Right kidney (tissue), 1 donor: ENCODE measurements around the gene NPDC1.
"Not testable (repeated sequence)": the region's sequence is repeated elsewhere in the genome, so short reads cannot be mapped to it uniquely, and the experiment has no call there.

ENCODE experiments used
- DNase-seq: peaks from one replicate; pipeline ENCODE4 v3.0.0-alpha.2; 2016

The NPDC1 gene

DNA sequence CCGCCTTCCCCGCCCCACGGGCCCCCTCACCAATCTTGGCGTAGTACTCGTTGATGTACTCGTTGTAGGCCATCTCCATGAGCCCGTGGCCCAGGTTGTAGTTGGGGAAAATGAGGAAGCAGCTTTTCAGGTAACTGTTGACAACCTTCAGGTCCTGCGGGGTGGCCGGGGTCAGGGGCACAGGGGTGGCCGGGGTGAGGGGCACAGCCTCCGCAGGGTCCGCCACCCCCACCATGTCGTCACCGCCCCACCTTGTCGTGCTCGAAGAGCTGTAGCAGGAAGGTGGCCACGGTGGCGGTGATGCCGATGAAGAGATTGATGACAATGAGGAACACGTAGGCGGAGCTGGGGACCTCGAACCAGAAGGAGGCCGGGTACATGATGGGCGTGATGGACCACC is 34.8 kb downstream of the NPDC1 start:
- no peak for DNase-seq

DNA sequence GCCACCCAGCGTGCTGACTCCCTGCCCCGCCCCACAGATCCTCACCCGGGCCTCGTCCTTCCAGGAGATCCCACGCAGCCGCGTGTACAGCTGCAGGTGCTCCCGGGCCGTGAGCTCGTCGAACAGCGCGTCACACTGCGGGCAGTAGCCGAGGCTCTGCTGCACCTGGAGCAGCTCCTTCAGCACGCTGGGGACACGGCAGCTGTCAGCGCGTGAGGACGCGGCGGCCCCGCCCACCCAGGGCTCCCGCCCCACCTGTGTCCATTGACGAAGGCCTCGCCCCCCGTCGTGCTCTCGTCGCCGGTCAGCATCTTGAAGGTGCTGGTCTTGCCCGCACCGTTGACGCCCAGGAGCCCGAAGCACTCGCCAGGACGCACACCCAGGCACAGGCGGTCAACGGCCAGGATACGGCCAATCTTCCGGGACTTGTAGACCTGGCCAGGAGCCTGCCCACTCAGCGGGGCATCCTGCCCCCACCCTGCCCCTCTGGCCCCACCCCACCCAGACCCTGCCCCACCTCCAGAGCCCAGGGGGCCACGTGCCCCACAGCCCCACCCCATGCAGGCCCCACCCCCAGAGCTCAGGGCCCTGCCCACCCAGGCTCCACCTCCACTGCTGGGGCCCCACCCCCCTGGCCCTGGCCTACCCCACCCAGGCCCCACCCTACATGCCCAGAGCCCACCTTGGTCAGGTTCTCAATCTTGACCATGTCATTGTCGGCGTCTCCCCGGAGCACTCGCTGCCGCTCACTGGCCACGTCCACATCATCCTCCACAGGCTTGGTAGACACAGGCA is 35.8 kb downstream of the NPDC1 start:
- no peak for DNase-seq

DNA sequence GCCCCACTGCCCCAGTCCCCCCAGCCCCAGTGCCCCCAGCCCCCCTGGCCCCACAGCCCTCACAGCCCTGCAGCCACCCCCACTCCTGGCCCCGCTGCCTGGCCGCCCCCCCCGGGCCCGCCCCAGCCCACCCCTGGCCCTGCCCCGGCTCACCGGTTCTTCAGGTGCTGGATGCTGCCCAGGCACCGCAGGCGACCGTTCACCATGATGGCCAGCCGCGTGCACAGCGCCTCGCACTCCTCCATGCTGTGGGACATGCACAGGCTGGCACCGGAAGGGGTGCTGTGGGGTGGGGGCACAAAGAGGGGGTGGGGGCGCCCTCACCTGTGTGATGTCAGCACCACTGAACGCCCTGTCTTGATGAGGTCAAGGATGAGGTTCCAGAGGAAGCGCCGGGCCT is 36.8 kb downstream of the NPDC1 start:
- no peak for DNase-seq

DNA sequence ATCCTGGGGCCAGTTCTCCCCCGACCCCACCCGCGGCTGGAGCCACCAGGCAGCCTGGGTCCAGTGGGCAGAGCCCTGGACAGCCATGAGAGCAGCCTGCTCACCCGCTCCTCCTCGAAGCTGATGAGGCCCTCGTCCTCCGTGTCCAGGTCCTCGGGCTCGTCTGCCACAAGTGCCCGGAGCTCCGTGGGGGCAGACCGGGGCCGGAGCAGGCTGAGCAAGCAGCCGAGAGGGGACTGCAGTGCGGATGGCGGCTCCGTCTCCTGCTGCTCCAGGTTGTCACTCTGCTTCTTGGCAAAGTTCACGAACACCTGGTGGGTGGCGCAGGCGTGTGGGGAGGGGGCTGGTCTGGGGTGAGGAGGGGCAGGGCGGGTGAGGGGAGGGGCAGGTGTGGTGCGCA is 37.7 kb downstream of the NPDC1 start:
- no peak for DNase-seq

DNA sequence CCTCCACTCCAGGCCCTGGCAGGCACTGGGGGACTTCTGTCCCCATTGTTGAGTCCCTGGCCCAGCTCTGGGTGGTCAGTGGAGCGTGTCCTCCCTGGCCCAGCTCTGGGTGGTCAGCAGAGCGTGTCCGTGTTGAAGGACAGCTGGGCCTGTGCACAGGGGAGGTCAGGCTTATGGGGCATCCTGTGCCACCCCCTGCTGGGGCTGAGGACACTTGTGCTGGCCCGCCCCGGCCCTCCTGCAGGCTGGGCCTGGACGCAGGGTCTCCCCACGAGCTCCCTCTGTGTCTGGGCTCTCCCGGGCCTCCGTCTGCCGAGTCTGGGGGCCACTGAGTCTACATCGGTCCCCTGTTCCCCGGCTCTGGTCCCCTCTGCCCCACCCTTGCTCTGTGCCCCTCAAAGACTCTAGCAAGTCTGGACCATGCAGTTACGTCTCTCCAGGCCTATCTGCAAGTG is 38.1 kb downstream of the NPDC1 start:
- no peak for DNase-seq

DNA sequence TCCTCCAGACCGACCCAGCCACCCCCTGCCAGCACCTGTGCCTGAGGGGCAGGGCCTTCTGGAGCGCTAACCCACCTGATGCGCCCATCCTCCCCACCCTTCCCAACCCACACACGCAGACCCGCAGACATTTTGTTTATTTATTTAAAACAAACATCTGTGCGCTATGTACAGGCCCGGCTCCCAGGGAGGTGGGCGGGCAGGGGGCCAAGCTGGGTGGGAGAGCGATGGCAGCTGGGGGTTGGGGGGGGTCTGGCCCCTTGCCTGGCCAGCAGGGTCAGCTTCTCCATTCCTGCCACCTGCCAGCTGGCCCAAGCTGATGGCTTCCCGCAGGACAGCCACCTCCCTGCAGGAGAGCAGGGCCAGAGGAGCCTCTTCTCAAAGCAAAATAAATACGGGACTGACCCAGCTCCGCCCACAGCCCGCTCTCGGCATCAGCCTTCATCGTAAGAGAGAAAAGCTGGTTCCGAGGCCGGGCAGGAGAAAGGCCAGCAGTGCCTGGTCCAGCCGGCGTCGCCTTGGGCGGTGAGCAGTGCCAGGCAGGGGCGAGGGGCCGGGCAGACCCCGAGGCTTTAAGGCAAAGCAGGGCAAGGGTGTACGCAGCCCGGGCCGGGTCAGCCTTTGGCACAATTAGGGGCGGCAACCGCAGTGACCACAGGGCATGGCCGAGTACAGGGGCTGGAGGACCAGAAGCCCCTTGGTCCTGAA is 38.7 kb downstream of the NPDC1 start:
- DNase-seq: no peak

DNA sequence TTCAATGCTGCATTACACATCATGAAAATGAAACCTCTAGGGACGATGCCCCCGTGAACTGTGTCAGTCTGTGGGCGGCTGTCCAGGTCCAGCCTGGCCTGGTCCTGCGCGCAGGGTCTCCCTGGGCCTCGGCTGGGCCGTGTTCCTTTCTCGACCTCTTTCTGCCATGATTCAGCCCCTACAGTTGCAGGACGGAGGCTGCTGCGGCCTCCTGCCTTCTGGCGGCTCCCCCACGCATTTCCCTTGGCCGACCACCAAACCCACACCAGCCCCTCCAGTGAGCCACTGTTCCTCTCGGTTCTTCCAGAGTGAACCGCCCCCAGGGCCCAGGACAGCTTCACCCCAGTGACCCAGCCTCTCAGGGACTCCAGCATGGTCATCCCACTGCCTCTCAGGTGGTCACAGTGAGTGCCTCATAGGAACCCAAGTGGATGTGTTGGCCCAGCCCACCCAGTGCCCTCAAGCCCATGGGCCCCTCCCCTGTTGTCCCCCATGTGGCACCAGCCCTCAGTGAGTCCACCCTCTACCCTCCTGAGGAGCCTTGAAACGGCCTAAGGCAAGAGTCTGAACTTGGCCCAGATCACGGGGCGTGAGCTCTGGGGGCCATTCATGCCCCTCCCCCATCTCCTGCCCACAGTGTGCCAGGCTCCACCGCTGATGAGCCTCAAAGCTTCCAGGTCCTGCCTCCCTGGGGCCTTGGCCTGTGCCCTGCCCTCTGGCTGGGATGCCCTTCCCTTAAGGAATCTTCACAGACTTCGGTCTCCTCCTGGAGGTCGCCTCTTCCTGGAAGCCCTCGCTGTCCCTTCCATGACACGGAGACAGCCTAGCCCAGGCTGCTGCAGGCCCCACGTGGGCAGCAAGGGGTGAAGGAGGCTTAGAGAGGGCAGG is 39.6 kb downstream of the NPDC1 start:
- DNase-seq: no peak

DNA sequence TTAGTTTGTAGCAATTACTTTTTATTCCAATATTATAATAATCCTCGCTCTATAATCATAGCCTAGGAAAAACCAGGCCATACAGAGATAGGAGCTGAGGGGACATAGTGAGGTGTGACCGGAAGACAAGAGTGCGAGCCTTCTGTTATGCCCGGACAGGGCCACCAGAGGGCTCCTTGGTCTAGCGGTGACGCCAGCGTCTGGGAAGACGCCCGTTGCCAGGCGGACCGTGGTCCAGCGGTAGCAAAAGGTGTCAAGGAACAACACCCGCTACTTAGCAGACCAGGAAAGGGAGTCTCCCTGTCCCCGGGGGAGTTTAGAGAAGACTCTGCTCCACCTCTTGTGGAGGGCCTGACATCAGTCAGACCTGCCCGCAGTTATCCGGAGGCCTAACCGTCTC is 41.7 kb downstream of the NPDC1 start:
- not testable (repeated sequence) for DNase-seq

DNA sequence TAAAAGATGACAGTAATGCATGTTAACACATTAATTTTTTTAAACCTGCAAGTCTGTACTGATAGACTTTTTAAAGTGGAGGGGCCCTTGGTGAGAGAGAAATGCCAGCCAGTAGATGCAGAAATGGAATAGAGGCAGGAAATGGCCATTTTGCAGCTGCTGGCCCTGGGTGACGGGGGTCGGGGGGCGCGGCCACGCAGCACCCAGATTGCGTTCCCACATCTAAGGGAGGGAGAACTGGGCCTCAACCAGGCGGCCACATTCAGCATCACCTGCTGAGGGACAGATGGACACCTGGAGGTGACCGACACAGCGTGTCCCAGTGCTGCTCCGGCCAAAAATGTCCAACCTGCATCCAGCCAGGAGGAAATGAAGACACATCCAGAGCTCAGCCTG is 43.3 kb downstream of the NPDC1 start:
- DNase-seq: no peak

DNA sequence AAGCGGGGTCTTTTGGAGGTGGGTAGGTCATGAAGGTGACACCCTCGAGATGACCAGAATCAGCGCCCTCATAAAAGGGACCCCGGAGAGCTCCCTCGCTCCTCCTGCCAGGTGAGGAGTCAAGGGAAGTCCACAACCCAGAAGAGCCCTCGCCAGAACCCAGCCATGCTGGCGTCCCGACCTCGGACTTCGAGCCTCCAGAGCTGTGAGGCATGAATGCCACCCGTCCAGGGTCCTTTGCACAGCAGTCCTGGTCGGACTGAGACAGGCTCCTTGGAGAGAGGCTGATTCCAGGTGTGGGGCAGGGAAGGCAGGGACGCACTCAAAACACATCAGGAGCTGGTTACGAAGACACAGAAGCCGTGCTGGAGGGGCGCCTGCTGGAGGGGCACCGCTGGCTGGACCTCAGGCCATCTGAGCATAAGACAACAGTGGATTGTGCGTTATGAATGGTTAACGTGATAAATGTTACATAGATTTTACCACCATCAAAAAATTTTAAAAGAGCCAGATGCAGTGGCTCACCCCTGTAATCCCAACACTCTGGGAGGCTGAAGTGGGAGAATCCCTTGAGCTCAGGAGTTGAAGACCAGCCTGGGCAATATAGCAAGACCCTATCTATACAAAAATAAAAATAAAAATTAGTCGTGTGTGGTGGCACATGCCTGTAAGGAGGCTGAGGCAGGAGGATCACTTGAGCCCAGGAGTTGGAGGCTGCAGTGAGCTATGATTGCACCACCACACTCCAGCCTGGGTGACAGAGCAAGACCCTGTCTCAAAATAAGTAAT is 43.9 kb downstream of the NPDC1 start:
- DNase-seq: no peak

DNA sequence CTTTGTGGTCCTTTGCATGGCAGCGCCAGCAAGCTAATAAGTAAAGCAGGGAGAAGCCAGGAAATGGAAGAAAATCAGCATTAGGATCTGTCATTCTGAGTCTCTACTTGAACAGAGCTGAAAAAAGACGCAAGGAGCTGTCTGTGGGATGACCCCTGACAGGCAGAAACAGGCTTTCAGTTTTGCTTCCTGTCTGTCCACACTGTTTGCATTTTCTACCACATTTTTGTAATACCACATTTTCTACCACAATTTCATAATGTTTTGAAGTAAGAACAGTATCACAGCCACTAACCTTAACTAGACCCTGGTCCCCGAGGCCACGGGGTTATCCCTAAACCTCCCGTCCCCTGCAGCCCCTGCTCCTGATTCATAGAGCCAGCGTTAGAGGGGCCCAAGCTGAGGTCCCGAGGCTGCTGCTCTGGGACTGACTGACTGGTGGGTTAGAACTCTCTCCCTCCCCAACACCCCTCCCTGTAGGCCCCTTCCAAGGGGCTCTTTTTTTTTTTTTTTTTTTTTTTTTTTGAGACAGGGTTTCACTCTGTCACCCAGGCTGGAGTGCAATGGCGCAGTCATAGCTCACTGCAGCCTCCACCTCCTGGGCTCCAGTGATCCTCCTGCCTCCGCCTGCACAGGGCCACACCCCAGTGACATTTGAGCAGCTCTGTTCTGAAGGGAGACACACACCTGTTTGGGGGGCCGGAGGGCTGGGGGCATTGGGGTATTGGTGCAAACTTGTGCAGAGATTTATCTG is 45.6 kb downstream of the NPDC1 start:
- DNase-seq: no peak

DNA sequence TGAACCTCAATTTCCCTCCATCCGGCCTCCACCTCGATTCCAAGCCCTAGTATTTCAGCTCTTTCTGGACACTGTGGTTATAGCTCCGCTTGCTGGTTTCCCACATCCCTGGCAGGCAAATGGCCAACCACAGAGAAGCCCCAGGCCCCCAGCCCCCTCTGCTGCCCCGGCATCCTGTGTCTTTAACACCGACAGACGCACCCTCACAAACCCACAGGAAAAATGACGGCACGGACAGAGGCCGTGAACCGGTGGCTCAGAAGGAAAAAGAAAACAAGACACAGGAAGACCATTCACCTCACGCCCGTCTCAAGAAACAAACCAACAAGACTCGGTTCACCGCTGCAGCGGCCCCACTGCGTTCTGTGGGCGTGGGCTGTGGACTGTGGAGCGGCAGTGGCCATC is 48.1 kb downstream of the NPDC1 start:
- DNase-seq: no peak

DNA sequence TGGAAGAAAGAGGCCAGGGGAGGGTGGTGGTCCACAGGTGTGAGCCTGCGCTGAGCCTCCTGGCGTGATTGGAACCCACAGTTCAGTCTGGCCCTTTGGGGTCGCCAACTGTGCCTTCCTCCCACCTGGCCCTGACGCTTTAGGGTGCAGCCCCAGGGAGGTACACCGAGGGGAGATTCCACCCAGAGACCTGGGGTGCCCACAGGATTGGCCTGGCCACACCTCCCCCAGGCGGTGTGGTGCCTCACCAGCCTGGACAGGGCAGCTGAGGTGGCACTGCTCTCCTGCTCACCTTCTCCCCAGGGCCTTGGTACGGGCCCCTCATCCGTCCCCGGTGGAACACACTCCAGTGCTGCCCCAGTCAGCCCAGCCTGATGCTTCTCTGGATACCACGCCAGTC is 48.6 kb downstream of the NPDC1 start:
- no peak for DNase-seq

DNA sequence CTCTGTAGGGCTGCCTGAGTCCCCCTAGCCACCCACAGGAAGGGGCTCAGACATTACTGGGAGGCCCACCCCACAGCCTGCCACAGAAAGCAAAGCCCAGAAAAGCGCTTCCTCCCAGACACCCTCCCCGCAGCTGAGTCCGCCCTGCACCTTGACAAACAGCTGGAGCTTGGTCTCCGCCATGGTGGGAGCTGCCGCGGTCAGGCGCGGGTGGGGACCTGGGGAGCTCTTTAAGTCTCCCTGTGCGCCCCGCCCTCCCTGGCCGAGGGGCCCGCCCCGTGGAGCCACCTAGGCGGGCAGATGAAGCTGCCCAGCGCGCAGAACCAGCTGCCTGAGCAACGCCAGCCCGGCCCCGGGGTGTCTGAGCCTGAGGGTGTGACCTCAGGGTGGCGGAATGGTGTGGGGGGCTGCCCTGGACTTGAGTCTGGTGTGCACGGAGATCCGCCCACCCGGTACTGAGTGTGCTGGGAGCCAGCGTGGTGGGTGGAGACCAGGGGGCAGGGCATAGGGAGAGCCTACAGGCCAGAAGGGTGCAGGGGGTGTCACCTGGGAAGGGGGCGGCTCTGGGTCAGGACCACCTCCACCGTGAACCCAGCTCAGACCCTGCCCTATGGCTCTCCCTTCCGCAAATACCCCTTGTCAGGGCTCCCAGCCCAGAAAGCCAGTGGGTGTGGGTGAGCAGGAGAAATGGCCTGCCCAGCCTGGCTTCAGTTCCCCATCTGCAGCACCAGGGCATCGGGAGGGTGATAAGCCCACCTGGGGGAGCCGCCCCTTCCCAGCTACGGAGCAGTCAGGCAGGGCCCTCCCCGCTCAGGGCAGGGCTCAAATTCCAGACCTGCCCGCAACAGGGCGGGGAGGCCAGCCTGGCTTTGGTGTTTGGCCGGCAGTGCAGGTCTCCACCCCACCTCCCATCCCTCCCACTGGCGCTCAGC is 49.4 kb downstream of the NPDC1 start, which contains the start of gene CLIC3:
Gene CLIC3, minus strand, starts transcription at position 208 of the 932 bp plus-strand sequence. Its CDS starts 25 bp downstream, at position 183.
- DNase-seq: no peak

DNA sequence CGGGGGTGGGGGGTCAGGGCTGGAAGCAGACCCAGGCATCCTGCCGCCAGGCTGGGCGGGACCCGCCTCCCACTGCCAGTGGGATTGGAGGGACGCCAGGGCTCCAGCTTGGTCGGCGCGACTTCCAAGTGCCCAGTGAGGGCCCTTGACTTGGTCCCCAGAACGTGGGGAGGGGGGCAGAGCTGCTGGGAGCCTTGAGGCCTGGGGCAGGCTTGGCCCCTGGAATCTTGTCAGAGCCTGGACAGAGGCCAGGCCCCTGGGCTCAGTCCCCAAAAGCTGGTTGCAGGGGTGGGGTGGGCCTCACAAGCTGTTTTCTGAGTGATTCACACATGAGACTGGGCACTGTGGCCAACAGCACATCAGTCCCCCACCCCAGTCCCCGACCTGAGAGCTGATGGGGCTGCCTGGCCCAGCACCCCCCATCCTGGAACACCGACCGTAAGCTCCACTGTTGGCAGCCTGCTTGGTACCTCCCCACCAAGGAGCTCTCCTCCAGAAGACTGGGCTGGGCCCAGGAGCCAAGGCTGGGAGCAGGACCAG is 50.1 kb downstream of the NPDC1 start:
- no peak for DNase-seq

DNA sequence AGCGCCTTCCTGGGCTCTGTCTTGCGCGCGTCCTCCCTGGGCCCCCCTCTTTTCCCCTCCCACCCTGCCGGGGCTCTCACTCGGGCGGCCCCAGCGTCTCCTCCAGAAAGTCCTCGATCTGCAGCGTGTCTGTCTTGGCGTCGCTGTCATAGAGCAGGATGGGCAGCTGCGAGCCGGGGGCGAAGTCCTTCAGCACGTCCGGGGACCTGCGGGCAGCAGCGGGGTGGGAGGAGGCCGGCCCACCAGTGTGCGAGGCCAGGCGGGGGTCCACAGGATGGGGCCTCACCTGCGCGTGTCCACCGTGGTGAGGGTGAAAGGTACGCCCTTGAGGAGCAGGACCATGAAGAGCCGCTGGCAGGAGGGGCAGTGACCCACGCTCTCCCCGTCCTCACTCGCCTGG is 50.6 kb downstream of the NPDC1 start:
- no peak for DNase-seq

DNA sequence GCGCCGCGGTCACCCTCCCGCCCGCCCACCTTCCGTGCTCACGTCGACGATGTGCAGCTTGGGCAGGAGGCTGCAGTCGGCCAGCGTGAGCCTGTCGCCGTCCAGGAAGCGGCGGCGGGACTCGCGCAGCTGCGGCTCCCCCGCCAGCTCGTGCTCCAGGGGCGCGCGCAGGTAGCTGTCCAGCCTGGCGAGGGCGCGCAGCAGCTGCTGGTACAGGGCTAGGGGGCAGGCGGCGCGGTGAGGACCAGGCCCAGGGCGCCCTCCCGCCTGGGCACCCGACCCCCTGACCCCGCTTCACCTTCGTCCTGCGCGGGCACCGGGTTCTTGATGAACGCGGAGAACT is 51.1 kb downstream of the NPDC1 start:
- DNase-seq: no peak

DNA sequence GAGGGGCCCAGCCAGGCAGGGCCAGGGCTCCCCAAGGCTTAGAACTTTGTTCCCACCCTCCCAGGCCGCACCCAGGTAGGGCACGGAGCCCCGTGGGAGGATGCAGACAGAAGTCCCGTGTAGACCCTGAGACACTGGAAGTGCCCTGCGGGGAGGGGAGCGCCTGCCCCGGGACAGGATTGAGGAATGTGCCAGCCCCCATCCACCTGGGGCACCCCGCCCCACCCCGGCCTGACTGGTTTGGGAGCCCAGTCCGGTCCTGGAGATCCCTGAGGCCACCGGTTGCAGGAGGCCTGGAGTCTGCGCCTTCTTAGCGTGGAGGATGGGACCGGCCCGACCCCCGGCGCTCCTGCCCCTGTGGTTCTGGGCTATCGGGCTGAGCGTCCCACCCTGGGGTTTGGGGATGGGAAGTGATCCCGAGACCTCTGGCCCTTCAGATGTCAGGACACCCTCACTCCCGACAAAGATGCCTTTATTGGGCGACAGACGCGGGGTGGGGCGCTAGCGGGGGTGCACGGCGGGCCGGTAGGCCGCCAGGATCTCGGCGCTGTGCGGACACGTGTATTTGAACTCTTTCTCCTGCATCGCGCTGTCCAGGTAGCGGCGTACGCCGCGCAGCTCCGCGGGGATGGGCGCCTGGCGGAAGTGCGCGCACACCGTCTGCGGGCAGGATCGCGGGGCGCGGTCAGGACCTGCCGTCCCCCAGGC is 51.6 kb downstream of the NPDC1 start:
- no peak for DNase-seq

DNA sequence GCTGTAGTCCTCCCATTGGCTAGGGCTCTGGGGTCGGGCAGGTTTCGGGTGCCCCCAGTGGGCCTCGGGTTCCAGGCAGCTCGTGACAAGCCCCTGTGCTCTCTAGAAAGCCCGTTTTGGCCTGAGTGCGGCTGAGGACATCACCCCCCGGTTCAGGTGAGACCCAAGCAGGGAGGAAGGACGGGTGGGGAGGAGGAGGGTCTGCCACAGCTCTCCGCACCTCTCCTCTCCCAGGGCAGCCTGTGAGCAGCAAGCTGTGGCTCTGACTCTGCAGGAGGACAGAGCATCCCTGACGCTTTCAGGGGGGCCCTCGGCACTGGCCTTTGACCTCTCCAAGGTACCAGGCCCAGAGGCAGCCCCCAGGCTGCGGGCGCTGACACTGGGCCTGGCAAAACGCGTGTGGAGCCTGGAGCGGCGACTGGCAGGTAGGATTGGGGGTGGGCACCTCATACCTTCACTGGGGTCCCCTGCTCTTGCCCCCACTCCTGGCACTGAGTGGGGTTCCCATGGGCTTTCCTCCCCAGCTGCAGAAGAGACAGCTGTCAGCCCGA is 53.1 kb downstream of the NPDC1 start:
- no peak for DNase-seq
